K562 (cell line): ENCODE data around the gene CMTM4. TPM values are rescaled to one million over a fixed set of nuclear protein-coding genes. Genes with fewer than 3 reads are reported as not detected.

ENCODE experiments used
- DACH1 ChIP-seq: fragments of 450-650 bp; IDR thresholded peaks from 2 replicates; pipeline ENCODE4 v1.6.1; 2018; ENCODE audit not compliant: partially characterized antibody
- ETS2 ChIP-seq: IDR thresholded peaks from 2 replicates; pipeline ENCODE4 v1.6.1; 2016; ENCODE audit warnings: borderline replicate concordance, missing genetic modification characterization, mild to moderate bottlenecking, moderate library complexity, missing compliant biosample characterization; ENCODE audit not compliant: poor library complexity, severe bottlenecking
- GTF2E2 ChIP-seq: fragments of 200-800 bp; sonication (Bioruptor generic); IDR thresholded peaks from 2 replicates; pipeline ENCODE4 v1.6.1; 2016; ENCODE audit warnings: missing genetic modification characterization, missing compliant biosample characterization
- MAFK ChIP-seq: IDR thresholded peaks from 2 replicates; pipeline ENCODE4 v1.6.1; 2011; ENCODE audit warnings: low read length, improper control_type of control experiment
- MEIS2 ChIP-seq: fragments of 450-650 bp; IDR thresholded peaks from 2 replicates; pipeline ENCODE4 v1.6.1; 2014; ENCODE audit warnings: mild to moderate bottlenecking; ENCODE audit not compliant: partially characterized antibody
- MTA3 ChIP-seq: fragments of 450-650 bp; formaldehyde crosslinking; IDR thresholded peaks from 2 replicates; pipeline ENCODE4 v1.6.1; 2017; ENCODE audit warnings: mild to moderate bottlenecking, borderline replicate concordance
- NFXL1 ChIP-seq: fragments of 450-650 bp; formaldehyde crosslinking; IDR thresholded peaks from 2 replicates; pipeline ENCODE4 v1.4.0; 2021; ENCODE audit warnings: mild to moderate bottlenecking
- POLR2A ChIP-seq: fragments of 450-650 bp; conservative IDR thresholded peaks from 2 replicates; pipeline ENCODE4 v1.6.1; 2016
- RBM34 ChIP-seq: fragments of 200-400 bp; formaldehyde crosslinking; IDR thresholded peaks from 2 replicates; pipeline ENCODE4 v1.6.1; 2018; ENCODE audit warnings: low read length, borderline replicate concordance; ENCODE audit not compliant: insufficient read depth
- RFX1 ChIP-seq: fragments of 450-650 bp; IDR thresholded peaks from 2 replicates; pipeline ENCODE4 v1.6.1; 2016; ENCODE audit warnings: mild to moderate bottlenecking, moderate library complexity
- SP2 ChIP-seq: IDR thresholded peaks from 2 replicates; pipeline ENCODE4 v1.6.1; 2011; ENCODE audit warnings: mild to moderate bottlenecking, low read depth, low read length, moderate library complexity; ENCODE audit not compliant: poor library complexity, severe bottlenecking; ENCODE audit errors: extremely low read depth
- THAP7 ChIP-seq: fragments of 250-450 bp; sonication (Bioruptor Pico); IDR thresholded peaks from 2 replicates; pipeline ENCODE4 v1.5.0; 2021
- ZBTB49 ChIP-seq: sonication (generic); formaldehyde crosslinking; IDR thresholded peaks from 2 replicates; pipeline ENCODE4 v1.8.0; 2022; ENCODE audit warnings: missing genetic modification reagents, mild to moderate bottlenecking, borderline replicate concordance
- ZFP91 ChIP-seq: sonication (generic); formaldehyde crosslinking; IDR thresholded peaks from 2 replicates; pipeline ENCODE4 v1.8.0; 2022; ENCODE audit warnings: mild to moderate bottlenecking, missing genetic modification reagents
- ZNF134 ChIP-seq: fragments of 250-450 bp; sonication (Bioruptor Pico); conservative IDR thresholded peaks from 2 replicates; pipeline ENCODE4 v1.4.0; 2020
- ZNF140 ChIP-seq: fragments of 250-450 bp; sonication (Bioruptor Pico); IDR thresholded peaks from 2 replicates; pipeline ENCODE4 v1.8.0; 2021; ENCODE audit warnings: moderate library complexity, mild to moderate bottlenecking, inconsistent platforms
- ZNF274 ChIP-seq: IDR thresholded peaks from 2 replicates; pipeline ENCODE4 v1.6.1; 2011; ENCODE audit warnings: low read depth, mild to moderate bottlenecking, low read length, moderate library complexity, borderline replicate concordance
- polyA plus RNA-seq, 8 experiments: library from polyadenylated mRNA; depleted of rRNA in 4 of 8; stranded (reverse) in 5 of 8; unstranded in 3 of 8; fragments of >200 nt; fragmentation: Nextera tagmentation in 2 of 8; fragmentation: Illumina TruSeq in 1 of 8; extraction: Ambion mirVana in 2 of 8; extraction: Trizol in 1 of 8; gene quantifications; 2 replicates each; pipeline versions ENCODE4 v1.2.1 to v1.2.3, GENCODE V29; 2011 to 2014; ENCODE audit warnings: inconsistent platforms in 1 of 8, missing spikeins in 1 of 8
- total RNA-seq, 7 experiments: library from RNA; depleted of rRNA in 6 of 7; stranded (reverse); fragments of >200 nt in 6 of 7; fragmentation: Illumina TruSeq in 2 of 7; extraction: Trizol in 2 of 7; gene quantifications; 2 replicates each; pipeline versions ENCODE4 v1.2.1 to v1.2.3, GENCODE V29; 2011 to 2021; ENCODE audit warnings: low replicate concordance in 1 of 7
- TF ChIP-seq, protein P1 (sequence below): fragments of 450-650 bp; formaldehyde crosslinking; IDR thresholded peaks from 2 replicates; pipeline ENCODE4 v1.4.0; 2020; ENCODE audit warnings: mild to moderate bottlenecking, moderate library complexity
- TF ChIP-seq, protein P2 (sequence below): fragments of 250-450 bp; sonication (Bioruptor Pico); IDR thresholded peaks from 2 replicates; pipeline ENCODE4 v1.5.0; 2020; ENCODE audit warnings: mild to moderate bottlenecking, borderline replicate concordance

The CMTM4 gene
- total and polyA plus RNA-seq, 9 of the 15 experiments (the other 6 are each of a cell fraction or from before 2014, with no cell fraction given), result 2.0 to 21.3 (median 12.5) TPM

GRCh38 chr16:66608241-66609138 lies 88.1 kb downstream of the CMTM4 start (continued):
- TF ChIP-seq, protein P1, sequence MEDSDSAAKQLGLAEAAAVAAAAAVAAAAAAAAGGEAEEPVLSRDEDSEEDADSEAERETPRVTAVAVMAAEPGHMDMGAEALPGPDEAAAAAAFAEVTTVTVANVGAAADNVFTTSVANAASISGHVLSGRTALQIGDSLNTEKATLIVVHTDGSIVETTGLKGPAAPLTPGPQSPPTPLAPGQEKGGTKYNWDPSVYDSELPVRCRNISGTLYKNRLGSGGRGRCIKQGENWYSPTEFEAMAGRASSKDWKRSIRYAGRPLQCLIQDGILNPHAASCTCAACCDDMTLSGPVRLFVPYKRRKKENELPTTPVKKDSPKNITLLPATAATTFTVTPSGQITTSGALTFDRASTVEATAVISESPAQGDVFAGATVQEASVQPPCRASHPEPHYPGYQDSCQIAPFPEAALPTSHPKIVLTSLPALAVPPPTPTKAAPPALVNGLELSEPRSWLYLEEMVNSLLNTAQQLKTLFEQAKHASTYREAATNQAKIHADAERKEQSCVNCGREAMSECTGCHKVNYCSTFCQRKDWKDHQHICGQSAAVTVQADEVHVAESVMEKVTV (CRISPR knock-in tag), result peak; percentile 54
- TF ChIP-seq SP2, result no peak
- TF ChIP-seq ZFP91, result no peak
- TF ChIP-seq RFX1, result no peak
- TF ChIP-seq, protein P2, sequence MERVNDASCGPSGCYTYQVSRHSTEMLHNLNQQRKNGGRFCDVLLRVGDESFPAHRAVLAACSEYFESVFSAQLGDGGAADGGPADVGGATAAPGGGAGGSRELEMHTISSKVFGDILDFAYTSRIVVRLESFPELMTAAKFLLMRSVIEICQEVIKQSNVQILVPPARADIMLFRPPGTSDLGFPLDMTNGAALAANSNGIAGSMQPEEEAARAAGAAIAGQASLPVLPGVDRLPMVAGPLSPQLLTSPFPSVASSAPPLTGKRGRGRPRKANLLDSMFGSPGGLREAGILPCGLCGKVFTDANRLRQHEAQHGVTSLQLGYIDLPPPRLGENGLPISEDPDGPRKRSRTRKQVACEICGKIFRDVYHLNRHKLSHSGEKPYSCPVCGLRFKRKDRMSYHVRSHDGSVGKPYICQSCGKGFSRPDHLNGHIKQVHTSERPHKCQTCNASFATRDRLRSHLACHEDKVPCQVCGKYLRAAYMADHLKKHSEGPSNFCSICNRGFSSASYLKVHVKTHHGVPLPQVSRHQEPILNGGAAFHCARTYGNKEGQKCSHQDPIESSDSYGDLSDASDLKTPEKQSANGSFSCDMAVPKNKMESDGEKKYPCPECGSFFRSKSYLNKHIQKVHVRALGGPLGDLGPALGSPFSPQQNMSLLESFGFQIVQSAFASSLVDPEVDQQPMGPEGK (CRISPR knock-in tag), result no peak
- TF ChIP-seq POLR2A, result no peak
- TF ChIP-seq MTA3, result peak; percentile 43; the same call in 1 of the 2 replicates
- no peak for TF ChIP-seq NFXL1 (CRISPR knock-in tag)
- no peak for TF ChIP-seq ZBTB49 (CRISPR knock-in tag)
- TF ChIP-seq ZNF134 (CRISPR knock-in tag), result no peak; the same call in 1 of the 2 replicates
- no peak for TF ChIP-seq ZNF140 (CRISPR knock-in tag)
- no peak for TF ChIP-seq RBM34
- no peak for TF ChIP-seq ZNF274
- no peak for TF ChIP-seq GTF2E2
- TF ChIP-seq MEIS2, result peak; percentile 38
- TF ChIP-seq ETS2 (tag), result no peak
- TF ChIP-seq DACH1, result no peak
- no peak for TF ChIP-seq THAP7
- TF ChIP-seq MAFK, result no peak
